ENCODE data around the gene LAMTOR5.

- TF ChIP-seq MEF2A (IDR thresholded peaks at IDR 0.05; ENCODE audit: insufficient read depth, low read depth, low read length) (no peak), CTCF (IDR thresholded peaks at IDR 0.05 in 2 of 3, conservative IDR thresholded peaks at IDR 0.05 in 1 of 3; ENCODE audit: control insufficient read depth in 2 of 3, extremely low read depth in 1 of 3, insufficient read depth in 1 of 3, low read depth in 3 of 3, low read length in 3 of 3) (no peak), EZH2 (IDR thresholded peaks at IDR 0.05; ENCODE audit: borderline replicate concordance, control insufficient read depth, low read depth, low read length) (no peak), SUZ12 (IDR thresholded peaks at IDR 0.05; ENCODE audit: unreplicated experiment) (no peak), ZBED1 (IDR thresholded peaks at IDR 0.05; ENCODE audit: borderline replicate concordance) (no peak), ZBTB11 (CRISPR knock-in tag; IDR thresholded peaks at IDR 0.05) (no peak), HCFC1 (IDR thresholded peaks at IDR 0.05; ENCODE audit: low read length) (no peak), TAF1 (IDR thresholded peaks at IDR 0.05; ENCODE audit: borderline replicate concordance, low read depth, low read length) (no peak), USF2 (IDR thresholded peaks at IDR 0.05; ENCODE audit: borderline replicate concordance, low read depth, low read length) (no peak), HDAC2 (IDR thresholded peaks at IDR 0.05) (no peak), POLR2AphosphoS5 (IDR thresholded peaks at IDR 0.05; ENCODE audit: low read length) (no peak), POLR2A (IDR thresholded peaks at IDR 0.05; ENCODE audit: low read depth, low read length) (no peak), REST (IDR thresholded peaks at IDR 0.05; ENCODE audit: low read depth, low read length) (no peak), PRDM15 (CRISPR knock-in tag; IDR thresholded peaks at IDR 0.05) (no peak)
These were observed 3.1 kb downstream of the LAMTOR5 start for GRCh38 chr1:110404401-110404800.
